ENCODE measurements around the gene ANTXRL.
"Not testable (repeated sequence)": the region's sequence is repeated elsewhere in the genome, so short reads cannot be mapped to it uniquely, and the experiment has no call there.

The ANTXRL gene

DNA sequence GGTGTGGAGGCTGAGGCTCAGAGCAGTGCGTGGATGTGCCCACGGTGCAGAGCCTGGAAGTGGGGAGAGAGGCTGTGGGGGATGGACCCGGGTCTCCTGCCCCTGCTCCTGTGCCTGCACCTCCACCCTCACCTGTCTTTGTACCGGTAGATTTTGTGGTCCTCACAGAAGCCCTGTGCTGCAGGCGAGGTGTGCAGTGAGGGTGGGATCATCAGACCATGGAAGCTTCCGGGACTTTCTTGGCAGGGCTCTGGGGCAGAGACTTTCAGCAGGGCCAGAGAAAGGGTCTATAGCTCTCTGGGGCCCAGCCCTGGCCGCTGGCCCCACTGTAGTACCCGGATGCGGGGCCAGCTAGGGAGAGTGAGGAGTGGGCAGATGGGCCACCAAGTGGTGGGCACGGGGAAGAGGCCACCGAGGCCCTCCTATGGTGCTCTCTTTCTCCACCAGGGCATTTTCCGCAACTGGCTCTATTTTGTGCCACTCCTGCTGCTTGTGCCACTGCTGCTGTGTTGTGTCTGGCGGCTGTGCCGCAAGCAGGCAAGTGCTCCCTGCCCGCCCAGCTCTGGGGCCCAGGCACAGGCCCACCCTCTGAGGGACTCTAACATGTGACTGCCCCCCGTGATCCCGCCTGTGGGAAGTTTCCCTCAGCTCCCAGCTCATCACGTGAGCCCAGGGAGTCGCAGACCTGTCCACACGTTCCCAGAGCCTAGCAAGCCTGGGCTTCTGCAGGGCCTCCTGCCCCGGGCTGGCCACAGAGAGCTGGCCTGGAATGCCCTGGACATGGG, 22.1 kb downstream of the ANTXRL start:
- DNase-seq (ENCODE audit: low read depth), result no peak

DNA sequence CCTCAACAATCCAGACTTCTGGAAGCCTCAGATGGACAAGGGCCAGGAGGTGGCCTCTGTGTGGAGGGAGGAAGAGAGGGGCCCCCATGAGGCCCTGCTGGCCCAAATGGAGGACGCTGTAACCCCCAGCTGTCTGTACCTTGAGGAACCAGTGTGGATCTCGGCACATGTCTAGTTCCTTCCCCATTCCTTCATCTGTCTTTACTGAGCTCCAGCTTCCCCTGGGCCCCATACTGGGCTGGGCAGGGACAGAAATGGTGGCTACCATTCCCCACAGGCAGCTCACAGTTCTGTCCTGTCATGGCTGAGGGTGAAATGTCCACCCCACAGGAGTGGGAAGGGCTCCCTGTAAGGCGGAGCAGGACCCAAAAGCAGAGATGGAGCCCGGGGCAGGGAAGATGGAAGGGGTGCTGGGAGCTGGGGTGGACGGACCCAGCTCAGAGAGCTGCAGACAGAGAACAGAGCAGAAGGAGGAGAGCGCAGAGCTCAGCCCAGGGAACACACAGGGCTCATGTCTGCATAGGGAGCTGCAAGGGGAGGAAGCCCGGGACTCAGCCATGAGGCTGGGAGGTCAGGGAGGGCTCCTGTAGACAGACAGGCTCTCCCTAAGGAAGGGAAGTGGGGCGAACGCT, 22.8 kb downstream of the ANTXRL start:
- no peak for DNase-seq (ENCODE audit: low read depth)

DNA sequence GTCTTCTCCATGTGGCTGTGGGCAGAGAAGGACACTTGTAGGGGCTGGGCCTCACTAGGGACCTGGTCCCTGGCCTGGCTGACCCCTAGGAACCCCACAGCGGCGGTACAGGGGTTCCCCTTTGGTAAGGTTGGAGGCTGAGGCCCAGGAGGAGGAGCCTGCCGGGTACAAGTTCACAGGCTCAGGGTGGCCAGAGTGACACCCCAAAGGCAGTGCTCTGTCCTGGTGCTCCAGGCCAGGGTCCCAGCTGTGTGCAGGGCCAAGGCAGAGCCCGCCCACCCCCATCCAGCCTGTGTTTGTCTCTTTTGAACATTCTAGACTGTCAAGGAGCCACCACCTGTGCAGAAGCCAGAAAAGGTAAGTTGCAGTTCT, 23.3 kb downstream of the ANTXRL start:
- DNase-seq (ENCODE audit: low read depth), result no peak

DNA sequence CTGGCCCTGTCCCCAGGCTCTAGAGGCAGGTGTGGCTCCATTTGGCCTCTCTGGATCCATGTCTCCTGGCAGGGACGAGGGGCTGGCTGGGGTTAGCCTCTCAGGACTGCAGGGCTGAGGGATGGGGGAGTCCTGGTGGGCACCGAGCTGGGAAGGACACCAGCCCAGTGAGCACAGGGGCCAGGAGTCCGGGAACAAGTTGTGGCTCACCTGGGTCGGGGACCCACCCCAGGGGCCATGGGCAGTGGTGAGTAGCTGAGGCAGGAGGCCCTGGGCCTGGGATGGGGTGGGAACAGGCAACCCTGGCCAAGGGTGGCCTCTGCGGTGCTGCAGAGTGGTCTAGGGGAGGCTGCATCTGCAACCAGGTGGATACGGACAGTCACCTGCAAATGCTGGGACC, 24.1 kb downstream of the ANTXRL start:
- no peak for DNase-seq (ENCODE audit: low read depth)

DNA sequence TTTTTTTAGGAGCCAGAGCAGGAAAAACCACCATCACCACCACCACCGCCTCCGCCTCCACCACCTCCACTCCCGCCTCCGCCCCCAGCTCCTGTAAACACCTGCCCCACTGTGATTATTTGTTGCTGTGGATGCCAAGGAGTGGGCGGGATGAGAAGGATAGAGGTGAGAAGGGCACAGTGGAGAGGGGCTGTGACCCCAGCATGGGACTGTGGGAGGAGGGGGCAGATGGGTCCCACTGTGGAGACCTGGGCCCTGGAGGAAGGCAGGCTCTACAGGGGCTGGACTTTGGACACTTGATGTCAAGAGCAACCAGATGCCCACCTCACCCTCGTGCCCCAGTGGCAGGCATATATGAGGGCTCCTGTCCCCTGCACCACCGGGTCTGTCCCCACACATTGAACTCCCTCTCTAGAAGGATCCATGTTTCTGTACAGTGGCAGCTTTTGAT, 24.7 kb downstream of the ANTXRL start:
- DNase-seq (ENCODE audit: low read depth), result no peak

DNA sequence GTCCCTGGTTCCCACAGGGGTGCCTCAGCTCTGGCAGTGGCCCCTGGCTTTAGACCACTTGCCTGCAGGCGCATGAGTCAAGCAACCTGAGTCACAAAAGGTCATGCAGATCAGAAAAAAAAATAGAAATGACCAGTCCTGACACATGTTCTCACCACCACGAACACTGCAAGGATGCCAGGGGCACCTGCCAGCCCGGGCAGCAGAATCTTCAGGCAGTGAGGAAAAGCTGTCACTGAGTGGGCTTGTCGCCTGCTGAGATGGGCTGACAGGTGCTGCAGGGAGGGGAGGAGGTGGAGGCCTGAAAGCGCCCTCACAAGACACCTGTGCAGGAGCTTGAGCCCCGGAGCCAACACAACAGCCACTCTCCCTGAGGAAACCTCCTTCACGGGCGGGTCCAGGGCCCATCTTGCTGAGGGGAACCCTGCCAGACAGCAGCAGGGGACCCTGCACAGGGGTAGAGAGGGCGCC, 25.2 kb downstream of the ANTXRL start:
- not testable (repeated sequence) for DNase-seq (ENCODE audit: low read depth)

DNA sequence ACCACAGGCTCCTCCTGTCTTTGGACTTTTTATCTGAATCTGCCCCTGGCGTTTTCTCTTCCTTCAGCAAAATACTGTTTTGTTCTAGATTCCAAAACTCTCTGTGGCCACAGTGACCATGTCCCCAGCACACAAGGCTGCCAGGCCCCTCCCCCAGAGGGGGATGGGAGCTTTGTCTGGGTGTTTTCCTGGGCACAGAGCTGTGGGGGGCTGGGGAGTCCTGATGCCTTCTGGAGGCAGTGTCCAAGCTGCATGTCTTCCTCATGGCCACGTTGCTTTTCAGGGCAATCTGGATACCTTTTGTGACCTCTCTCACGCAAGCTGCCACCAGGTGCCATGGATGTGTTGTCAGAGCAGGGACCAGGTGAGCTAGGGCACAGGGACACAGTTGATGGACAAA, 26.2 kb downstream of the ANTXRL start:
- DNase-seq (ENCODE audit: low read depth), result no peak

DNA sequence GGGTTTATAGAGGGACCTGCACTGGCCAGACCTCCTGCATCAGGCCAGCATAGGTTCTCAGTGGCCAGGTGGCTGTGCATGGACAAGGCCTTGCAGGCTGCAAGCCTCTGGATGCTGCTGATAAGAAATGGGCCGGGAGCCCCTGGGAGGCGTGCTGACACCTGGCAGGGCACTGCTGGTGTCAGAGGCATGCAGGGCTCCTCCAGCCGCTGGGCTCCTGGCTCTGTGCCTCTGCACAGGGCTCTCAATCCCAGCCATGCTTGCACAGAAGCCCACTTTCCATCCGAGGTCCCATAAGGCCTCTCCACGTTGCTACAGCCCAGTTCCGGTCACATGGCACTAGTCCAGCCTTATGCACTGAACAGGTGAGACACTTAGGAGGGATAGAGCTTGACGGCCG, 27.3 kb downstream of the ANTXRL start:
- no peak for DNase-seq (ENCODE audit: low read depth)

DNA sequence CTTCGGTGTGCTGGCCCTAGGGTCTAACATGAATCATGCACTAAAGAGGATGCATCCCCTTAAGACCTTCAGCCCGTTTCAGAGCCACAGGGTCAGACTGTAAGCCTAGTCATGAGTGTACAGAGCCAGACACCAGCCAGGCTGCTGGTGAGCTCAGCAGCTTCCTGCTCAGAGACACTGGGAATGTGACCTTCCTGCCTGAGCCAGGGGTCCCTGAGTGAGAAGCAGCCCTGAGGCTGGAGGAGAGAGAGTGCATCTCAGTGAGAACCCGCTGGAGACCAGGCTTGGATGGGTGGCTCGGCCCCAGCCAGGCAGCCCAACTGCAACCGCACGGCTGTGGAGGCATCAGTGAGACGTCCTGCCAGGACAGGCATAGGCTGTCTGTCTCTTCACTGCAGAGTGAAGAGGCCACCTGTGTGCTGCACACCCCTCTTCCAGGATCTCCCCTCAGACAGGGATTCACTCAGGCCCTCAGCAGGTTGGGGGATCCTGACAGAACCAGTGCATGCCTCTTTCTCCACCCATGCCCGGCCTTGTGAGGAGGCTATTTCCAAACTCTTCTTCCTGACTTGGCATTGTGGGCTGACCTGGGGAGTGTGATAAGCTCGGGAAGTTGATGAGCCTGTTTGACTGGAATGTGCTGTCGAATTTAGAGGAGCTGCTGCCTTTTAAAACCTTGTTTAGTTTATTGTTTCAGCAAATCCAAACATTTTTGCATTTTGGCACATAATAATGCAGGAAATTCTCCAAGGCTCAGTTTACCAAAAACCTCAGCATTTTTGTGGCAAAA, 28.5 kb downstream of the ANTXRL start:
- DNase-seq (ENCODE audit: low read depth), result peak; percentile 78

DNA sequence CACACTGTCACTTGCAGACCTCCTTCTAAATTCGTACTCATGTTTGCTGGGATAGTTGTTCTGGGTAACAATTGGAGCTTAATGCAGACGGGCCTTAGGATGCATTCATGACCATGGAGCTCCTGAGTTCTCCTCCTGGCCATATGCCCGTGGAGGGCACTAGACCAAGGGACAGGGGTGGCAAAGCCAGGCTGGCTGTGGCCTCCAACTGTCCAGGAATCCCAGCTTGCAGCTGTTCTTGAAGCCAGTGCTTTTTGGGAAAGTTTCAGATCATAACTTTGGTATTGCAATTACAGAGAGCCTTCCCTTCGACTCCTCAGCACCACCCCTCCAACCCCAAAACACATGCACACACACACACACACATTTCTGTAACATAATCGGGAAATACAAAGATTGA, 30.6 kb downstream of the ANTXRL start:
- no peak for DNase-seq (ENCODE audit: low read depth)

DNA sequence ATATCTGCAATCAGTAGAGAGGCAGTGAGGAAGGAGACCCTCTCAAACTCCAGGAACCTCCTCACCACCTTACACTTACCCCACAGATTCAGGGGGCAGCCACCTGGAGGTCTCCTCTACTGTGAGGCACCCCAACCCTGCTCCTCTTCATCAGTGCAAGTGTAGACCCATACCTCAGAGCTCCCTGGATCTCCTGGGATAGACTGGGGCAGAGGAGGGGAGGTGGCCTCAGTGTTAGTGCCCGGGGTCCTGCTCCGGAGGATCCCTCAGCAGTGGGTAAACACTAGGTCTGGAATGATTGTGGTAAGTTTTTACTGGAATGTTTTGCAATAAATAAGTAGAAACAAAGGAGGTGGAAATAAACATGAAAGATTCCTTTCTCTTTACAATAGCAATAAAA, 31.1 kb downstream of the ANTXRL start:
- no peak for DNase-seq (ENCODE audit: low read depth)

DNA sequence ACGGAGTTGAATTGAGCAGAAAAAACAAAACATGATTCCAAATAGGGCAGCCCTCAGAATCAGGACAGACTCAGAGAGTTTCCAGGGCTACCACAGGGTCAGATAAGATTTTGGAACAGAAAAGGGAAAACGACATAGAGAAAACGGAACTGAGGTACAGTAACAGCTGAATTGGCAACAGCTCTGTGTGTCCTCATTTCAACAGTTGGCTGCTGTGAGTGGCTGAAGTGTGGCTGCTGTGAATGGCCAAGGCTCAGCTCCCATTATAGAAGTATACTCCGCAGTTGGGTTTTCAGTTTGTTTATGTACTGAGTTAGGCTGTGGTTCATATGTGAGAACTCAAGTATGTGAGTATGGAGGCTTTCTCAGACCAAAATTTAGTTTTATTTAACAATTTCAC, 32.0 kb downstream of the ANTXRL start:
- no peak for DNase-seq (ENCODE audit: low read depth)

DNA sequence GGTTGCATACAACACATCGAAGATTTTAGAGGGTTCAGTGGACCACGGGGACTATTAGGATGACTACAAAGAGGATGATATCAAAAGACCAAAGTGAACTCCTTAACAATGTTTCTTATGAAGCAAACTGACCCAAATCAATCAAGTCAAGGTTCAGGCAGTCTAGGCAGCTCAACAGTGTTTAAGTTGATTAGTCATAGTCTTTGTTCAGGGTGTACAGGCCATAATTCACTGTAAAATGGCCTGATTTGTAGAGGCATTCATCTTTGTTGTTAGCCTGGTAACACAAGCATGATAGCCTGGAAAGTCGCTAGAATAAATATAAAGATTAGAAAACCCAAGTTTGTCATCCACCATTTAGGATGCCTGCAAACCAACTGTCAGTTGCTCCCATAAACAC, 32.6 kb downstream of the ANTXRL start:
- DNase-seq (ENCODE audit: low read depth), result no peak

DNA sequence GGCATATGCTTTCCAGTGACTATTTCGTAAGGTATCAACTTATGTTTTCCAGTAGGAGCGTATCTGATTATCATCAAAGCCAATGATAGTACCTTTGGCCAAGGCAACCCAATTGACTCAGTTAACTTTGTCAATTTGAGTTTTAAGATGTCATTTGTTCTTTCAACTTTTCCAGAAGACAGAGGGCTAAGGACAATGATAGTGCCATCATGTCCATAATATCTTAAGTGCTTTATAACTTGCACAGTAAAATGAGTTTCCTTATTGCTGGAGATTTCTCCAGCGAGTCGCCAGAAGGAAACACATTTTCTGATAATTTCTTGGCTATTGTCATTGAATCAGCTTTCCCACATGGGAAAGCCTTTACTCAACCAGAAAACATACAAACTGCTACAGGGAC, 35.0 kb downstream of the ANTXRL start:
- no peak for DNase-seq (ENCODE audit: low read depth)

DNA sequence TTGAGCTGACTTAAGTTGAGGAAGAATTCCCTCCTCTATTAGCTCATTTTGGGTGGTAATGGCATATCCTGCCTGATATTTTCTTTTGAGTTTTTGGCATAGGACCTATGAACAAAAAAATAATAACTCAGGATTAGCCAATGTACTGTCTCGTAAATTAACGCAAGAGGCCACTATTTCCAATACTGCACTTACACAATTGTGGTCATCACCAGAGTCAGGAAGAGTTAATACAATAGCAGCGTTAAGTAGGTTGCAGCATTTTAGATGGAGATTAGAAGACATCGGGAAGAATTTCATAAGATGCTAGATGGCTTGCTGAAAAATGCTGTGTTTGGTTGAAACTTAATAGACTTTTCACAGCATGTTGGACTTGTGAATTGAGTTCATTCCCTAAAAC, 36.4 kb downstream of the ANTXRL start:
- no peak for DNase-seq (ENCODE audit: low read depth)

DNA sequence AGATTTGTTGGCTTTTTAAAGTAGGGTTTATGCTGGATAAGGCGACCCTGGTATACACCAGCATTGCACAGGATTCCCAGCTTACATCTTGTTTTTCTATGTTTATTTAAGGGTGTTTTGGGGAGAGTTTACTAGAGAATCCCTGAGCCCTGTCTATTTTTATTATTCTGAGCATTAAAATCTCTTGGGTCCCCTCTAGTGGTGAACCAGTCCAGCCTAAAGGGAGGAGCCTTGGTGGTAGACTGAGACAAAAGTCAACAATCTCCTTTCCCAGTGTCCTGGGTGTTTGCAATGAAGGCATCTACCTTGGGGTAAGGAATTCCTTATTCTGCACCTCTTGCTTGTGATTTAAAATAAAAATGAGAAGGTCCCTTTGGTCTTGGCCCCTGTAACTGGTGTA, 38.2 kb downstream of the ANTXRL start:
- peak; percentile 30 for DNase-seq (ENCODE audit: low read depth)

DNA sequence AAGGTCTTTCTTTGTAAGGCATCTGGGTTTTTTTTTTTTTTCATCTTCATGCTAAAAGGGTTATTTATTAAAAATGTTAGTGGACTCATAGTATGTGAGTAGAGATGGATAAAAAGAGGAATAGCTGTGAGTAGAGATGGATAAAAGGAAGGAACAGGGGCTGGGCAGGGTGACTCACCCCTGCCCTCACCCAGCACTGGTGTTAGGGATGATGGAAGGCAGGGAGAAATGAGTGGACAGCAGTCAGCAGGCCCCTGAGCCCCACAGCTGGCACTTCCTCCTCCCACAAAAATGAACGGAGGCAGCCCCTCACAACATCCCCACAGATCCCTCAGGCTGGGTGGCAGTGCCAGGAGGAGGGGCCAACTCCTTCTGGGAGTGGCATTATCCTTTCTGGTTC, 39.3 kb downstream of the ANTXRL start:
- DNase-seq (ENCODE audit: low read depth), result no peak

DNA sequence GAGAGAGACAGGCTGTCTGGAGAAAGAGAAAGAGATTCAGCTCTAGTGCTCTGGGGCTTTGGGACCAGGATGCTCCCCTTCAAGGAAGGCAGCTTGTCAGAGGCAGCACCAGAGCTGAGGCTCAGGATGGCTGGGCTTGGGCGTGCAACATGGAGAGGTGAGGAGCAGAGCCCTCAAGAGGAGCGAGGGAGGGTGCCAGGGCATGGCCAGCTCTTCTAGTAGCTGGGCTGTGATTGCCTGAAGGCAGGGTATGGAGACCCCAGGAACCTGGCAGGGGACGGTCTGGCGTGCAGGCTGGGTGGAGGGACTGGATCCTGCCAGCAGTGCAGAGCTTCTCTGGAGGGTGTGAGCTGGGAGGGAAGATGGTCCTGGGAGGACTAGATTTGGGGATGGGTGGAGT, 40.2 kb downstream of the ANTXRL start:
- DNase-seq (ENCODE audit: low read depth), result no peak

DNA sequence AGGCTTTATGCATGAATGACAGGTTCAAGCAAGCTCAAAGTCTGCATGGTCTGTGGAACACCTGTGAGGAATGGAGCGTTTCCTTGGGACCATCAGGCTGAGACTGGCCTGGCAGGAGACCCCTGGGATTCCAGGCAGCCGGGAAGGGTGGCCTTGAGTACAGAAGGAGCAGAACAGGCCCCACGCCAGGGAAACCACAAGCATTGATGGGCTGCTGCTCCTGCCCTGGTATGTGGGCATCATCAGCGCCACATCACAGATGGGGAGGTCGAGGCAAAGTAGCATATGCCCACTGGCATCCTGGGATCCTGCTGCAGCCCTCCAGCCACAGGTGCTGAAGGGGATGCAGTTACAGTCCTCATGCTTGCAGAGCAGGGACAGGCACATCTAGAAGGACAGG, 40.9 kb downstream of the ANTXRL start:
- DNase-seq (ENCODE audit: low read depth), result no peak

DNA sequence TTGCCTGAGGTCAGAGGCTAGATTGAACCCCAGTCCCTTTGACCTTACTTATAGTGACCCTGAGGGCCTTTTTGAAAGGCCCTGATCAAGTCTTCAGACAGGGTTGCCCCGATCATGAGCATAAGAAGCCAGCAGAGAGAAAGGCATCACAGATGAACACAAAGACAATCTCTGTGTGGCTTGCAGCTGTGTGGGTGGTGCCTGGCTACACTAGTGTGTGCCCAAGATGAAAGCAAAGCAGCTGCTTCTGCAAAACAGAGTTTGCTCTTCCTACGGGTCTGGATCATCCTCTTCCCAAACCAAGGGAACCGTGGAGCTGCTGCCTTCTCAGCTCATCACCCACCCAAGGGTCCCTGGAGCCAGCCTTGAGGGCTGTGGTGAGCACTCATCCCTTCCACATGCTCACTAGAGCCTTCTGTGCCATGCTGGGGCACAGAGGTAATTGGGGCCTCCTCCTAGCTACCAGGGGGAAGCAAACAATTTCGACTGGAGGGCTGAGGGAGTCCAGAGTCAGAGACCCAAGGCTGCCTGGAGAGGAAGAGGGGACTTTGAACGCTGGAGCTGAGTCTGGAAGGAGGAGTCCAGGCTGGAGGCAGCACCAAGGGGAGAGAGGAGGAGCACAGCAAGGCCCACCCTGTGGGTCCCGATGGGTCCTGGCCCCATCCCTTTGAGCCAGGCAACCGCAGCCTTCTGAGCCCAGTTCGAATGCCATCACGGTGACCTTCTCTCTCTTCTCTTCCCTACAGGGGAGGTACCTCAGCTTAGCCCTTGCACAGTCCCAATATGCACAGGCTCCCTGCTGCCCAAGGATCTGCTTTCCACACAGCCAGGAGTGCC, 42.3 kb downstream of the ANTXRL start:
- DNase-seq (ENCODE audit: low read depth), result no peak

DNA sequence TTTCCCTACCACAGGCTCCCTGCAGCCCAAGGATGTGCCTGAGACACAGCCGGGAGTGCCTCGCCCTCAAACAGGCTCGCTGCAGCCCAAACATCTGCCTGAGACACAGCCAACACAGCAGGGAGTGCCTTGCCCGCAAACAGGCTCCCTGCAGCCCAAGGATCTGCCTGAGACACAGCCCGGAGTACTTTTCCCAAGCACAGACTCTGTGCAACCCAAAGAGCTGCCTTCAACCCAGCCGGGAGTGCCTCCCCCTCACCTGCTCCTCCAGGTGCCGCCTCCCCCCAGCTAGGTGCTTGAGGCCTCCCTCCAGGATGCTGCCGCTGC, 42.9 kb downstream of the ANTXRL start:
- no peak for DNase-seq (ENCODE audit: low read depth)

DNA sequence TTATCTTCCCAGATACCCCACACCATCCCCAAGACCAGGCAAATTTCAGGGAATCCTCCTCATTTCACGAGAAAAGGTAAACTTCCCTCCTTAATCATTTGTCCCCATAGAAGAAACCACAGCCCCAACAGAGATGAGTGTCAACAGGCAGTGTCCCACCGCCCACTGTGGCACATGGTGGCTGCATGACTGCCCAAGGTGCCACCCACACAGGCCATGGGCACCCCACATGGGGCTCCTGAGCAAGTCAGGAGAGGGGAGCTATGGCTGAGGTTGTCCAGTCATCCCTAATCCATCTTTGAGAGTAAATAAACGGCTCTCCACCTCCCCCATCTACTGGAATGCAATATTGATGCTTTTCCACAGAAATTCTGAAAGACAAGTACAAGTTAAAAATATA, 44.1 kb downstream of the ANTXRL start:
- DNase-seq (ENCODE audit: low read depth), result no peak

Measured in iris pigment epithelial cell (primary cell).